GM19468 (cell line): Measurements from ENCODE around the gene FAM53A.
A peak's percentile ranks its signal among the peaks of the same experiment; 100 is the strongest.

ENCODE experiments used
- ATAC-seq: cut with Tn5 transposase; IDR thresholded peaks from one replicate; pipeline ENCODE4 v1.9.1; 2021; ENCODE audit warnings: mild to moderate bottlenecking, moderate library complexity, moderate number of reproducible peaks; ENCODE audit not compliant: unreplicated experiment; ENCODE audit errors: extremely low read depth

The FAM53A gene

GRCh38 chr4:1683736-1684505, at the start of gene FAM53A:
Gene FAM53A (minus strand): TSS chr4:1684313. CDS start chr4:1668741, 15,572 bp downstream.
- ATAC-seq: peak; percentile 73

- ATAC-seq: no peak
Observed at GRCh38 chr4:1732911-1733310, 48.8 kb upstream of the FAM53A start.

GRCh38 chr4:1731180-1731579, 47.1 kb upstream of the FAM53A start:
- ATAC-seq: no peak

- no peak for ATAC-seq
Observed at GRCh38 chr4:1730532-1731135, 46.5 kb upstream of the FAM53A start.

- ATAC-seq: no peak
Observed at GRCh38 chr4:1728061-1728980, 44.2 kb upstream of the FAM53A start.

- no peak for ATAC-seq
Observed at GRCh38 chr4:1727117-1728031, 43.3 kb upstream of the FAM53A start.

GRCh38 chr4:1726146-1726934, 42.2 kb upstream of the FAM53A start:
- no peak for ATAC-seq

- ATAC-seq: no peak
Observed at GRCh38 chr4:1725521-1725920, 41.4 kb upstream of the FAM53A start.

GRCh38 chr4:1723131-1723801, 39.2 kb upstream of the FAM53A start:
- no peak for ATAC-seq

- no peak for ATAC-seq
Observed at GRCh38 chr4:1722551-1723118, 38.5 kb upstream of the FAM53A start.

- ATAC-seq: no peak
Observed at GRCh38 chr4:1721666-1722550, 37.8 kb upstream of the FAM53A start.

GRCh38 chr4:1721003-1721665, 37.0 kb upstream of the FAM53A start, which contains the start of the genes TACC3 and TMEM129:
Gene TACC3 (plus strand): TSS chr4:1721521. CDS start chr4:1723422, 1,901 bp downstream.
Gene TMEM129 (minus strand): TSS chr4:1721323. CDS start chr4:1720837, 486 bp downstream.
- peak; percentile 76 for ATAC-seq

GRCh38 chr4:1720163-1720983, 36.3 kb upstream of the FAM53A start:
- no peak for ATAC-seq

GRCh38 chr4:1718095-1718850, 34.2 kb upstream of the FAM53A start:
- no peak for ATAC-seq
